K562 (cell line): ENCODE results near the gene CCDC33. TPM values are rescaled to one million over a fixed set of nuclear protein-coding genes. Genes with fewer than 3 reads are reported as not detected.

ENCODE experiments used
- AFF1 ChIP-seq, 2 experiments: fragments of 450-650 bp; IDR thresholded peaks; 2 replicates each; pipeline ENCODE4 v1.6.1; 2018; ENCODE audit warnings: mild to moderate bottlenecking in 2 of 2, low read depth in 1 of 2; ENCODE audit not compliant: partially characterized antibody in 2 of 2
- ARID1B ChIP-seq: fragments of 450-650 bp; IDR thresholded peaks from 2 replicates; pipeline ENCODE4 v1.6.1; 2016; ENCODE audit warnings: antibody characterized with exemption, mild to moderate bottlenecking, inconsistent platforms
- ATF4 ChIP-seq: fragments of 450-650 bp; formaldehyde crosslinking; IDR thresholded peaks from 2 replicates; pipeline ENCODE4 v1.4.0; 2022; ENCODE audit warnings: mild to moderate bottlenecking, moderate library complexity
- EP300 ChIP-seq: IDR thresholded peaks from 2 replicates; pipeline ENCODE4 v1.6.1; 2012; ENCODE audit warnings: low read length, improper control_type of control experiment
- GABPA ChIP-seq: fragments of 200-800 bp; sonication (Bioruptor generic); conservative IDR thresholded peaks from 2 replicates; pipeline ENCODE4 v1.6.1; 2016; ENCODE audit warnings: low read depth, missing genetic modification characterization, missing compliant biosample characterization
- HCFC1 ChIP-seq: IDR thresholded peaks from 2 replicates; pipeline ENCODE4 v1.6.1; 2012; ENCODE audit warnings: low read depth, low read length, improper control_type of control experiment
- ID3 ChIP-seq, 2 experiments: fragments of 250-450 bp in 1 of 2; fragments of 450-650 bp in 1 of 2; sonication (Bioruptor Pico) in 1 of 2; IDR thresholded peaks; 2 replicates each; pipeline versions ENCODE4 v1.6.1 to v1.8.0; 2016 to 2021; ENCODE audit warnings: mild to moderate bottlenecking in 2 of 2, moderate library complexity in 2 of 2, missing compliant biosample characterization in 1 of 2, missing genetic modification characterization in 1 of 2
- NR2C2 ChIP-seq, 2 experiments: fragments of 200-800 bp in 1 of 2; sonication (Bioruptor generic) in 1 of 2; sonication (generic) in 1 of 2; formaldehyde crosslinking in 1 of 2; IDR thresholded peaks; 2 replicates each; pipeline versions ENCODE4 v1.6.1 to v1.8.0; 2016 to 2022; ENCODE audit warnings: mild to moderate bottlenecking in 1 of 2, missing compliant biosample characterization in 1 of 2, missing genetic modification characterization in 1 of 2, missing genetic modification reagents in 1 of 2
- RERE ChIP-seq: sonication (generic); formaldehyde crosslinking; IDR thresholded peaks from 2 replicates; pipeline ENCODE4 v1.8.0; 2023; ENCODE audit warnings: missing genetic modification reagents, mild to moderate bottlenecking, borderline replicate concordance
- TAL1 ChIP-seq: fragments of 450-650 bp; IDR thresholded peaks from 2 replicates; pipeline ENCODE4 v1.6.1; 2016; ENCODE audit warnings: mild to moderate bottlenecking
- YY1 ChIP-seq, 3 experiments: IDR thresholded peaks; 2 replicates each; pipeline ENCODE4 v1.6.1; 2011; ENCODE audit warnings: low read length in 2 of 3, mild to moderate bottlenecking in 2 of 3, moderate library complexity in 2 of 3, borderline replicate concordance in 1 of 3, control low read depth in 1 of 3, low read depth in 1 of 3; ENCODE audit not compliant: insufficient read depth in 3 of 3, insufficient replicate concordance in 2 of 3, control insufficient read depth in 1 of 3, insufficient read length in 1 of 3; ENCODE audit errors: extremely low read depth in 1 of 3
- ZNF232 ChIP-seq: sonication (generic); formaldehyde crosslinking; IDR thresholded peaks from 2 replicates; pipeline ENCODE4 v1.8.0; 2022; ENCODE audit warnings: mild to moderate bottlenecking, missing genetic modification reagents
- polyA plus RNA-seq, 8 experiments: library from polyadenylated mRNA; depleted of rRNA in 4 of 8; stranded (reverse) in 5 of 8; unstranded in 3 of 8; fragments of >200 nt; fragmentation: Nextera tagmentation in 2 of 8; fragmentation: Illumina TruSeq in 1 of 8; extraction: Ambion mirVana in 2 of 8; extraction: Trizol in 1 of 8; gene quantifications; 2 replicates each; pipeline versions ENCODE4 v1.2.1 to v1.2.3, GENCODE V29; 2011 to 2014; ENCODE audit warnings: inconsistent platforms in 1 of 8, missing spikeins in 1 of 8
- total RNA-seq, 7 experiments: library from RNA; depleted of rRNA in 6 of 7; stranded (reverse); fragments of >200 nt in 6 of 7; fragmentation: Illumina TruSeq in 2 of 7; extraction: Trizol in 2 of 7; gene quantifications; 2 replicates each; pipeline versions ENCODE4 v1.2.1 to v1.2.3, GENCODE V29; 2011 to 2021; ENCODE audit warnings: low replicate concordance in 1 of 7

Gene CCDC33
- total and polyA plus RNA-seq, 9 of the 15 experiments (the other 6 are each of a cell fraction or from before 2014, with no cell fraction given) = 0.08 to 1.1 (median 0.15) TPM; not detected in 4

GRCh38 chr15:74291101-74292071 is 55.3 kb downstream of the CCDC33 start (continued):
- TF ChIP-seq YY1 (IDR thresholded peaks at IDR 0.05; ENCODE audit: borderline replicate concordance in 1 of 3, control insufficient read depth in 1 of 3, extremely low read depth in 1 of 3, insufficient read depth in 3 of 3, insufficient read length in 1 of 3, insufficient replicate concordance in 2 of 3, low read depth in 1 of 3, low read length in 2 of 3) (peak in 2 of 3 experiments; percentile 12 to 27), EP300 (peak; percentile 66; the same call in 1 of the 2 replicates), TAL1 (peak; percentile 34; the same call in 1 of the 2 replicates), AFF1 (IDR thresholded peaks at IDR 0.05; ENCODE audit: low read depth in 1 of 2, partially characterized antibody in 2 of 2) (peak in 1 of 2 experiments; percentile 97), ARID1B (peak; percentile 60), NR2C2 (CRISPR knock-in tag; IDR thresholded peaks at IDR 0.05) (peak; percentile 83), NR2C2 (tag; IDR thresholded peaks at IDR 0.05) (0 out of 2 replicates have a peak, but pooled peaks have one; percentile 24), ID3 (CRISPR knock-in tag; IDR thresholded peaks at IDR 0.05) (no peak), ID3 (tag; IDR thresholded peaks at IDR 0.05) (peak; percentile 45; the same call in 1 of the 2 replicates), HCFC1 (peak; percentile 17; the same call in 1 of the 2 replicates), GABPA (tag) (peak; percentile 79), RERE (no peak), ZNF232 (CRISPR knock-in tag) (peak; percentile 82; the same call in 1 of the 2 replicates), ATF4 (CRISPR knock-in tag) (peak; percentile 81)
